Brain microvascular endothelial cell (primary cell): Measurements from ENCODE around the gene PAIP2.

Source experiments
- DNase-seq: peaks from one replicate; pipeline ENCODE4 v3.0.0-alpha.2; 2020
- H3K27ac ChIP-seq: fragments of 250-450 bp; sonication (Bioruptor Pico); 2 replicates; pipeline ENCODE4 v1.5.1; 2020; ENCODE audit warnings: mild to moderate bottlenecking, moderate library complexity
- H3K27me3 ChIP-seq: fragments of 250-450 bp; sonication (Bioruptor Pico); replicated peaks from 2 replicates; pipeline ENCODE4 v1.5.1; 2020; ENCODE audit warnings: mild to moderate bottlenecking
- H3K36me3 ChIP-seq: fragments of 250-450 bp; sonication (Bioruptor Pico); replicated peaks from 2 replicates; pipeline ENCODE4 v1.5.1; 2020; ENCODE audit warnings: mild to moderate bottlenecking
- H3K4me3 ChIP-seq: 2 replicates; pipeline ENCODE4 v1.5.1; 2011; ENCODE audit warnings: low read depth, mild to moderate bottlenecking, control low read depth, low read length, moderate library complexity
- CTCF ChIP-seq: IDR thresholded peaks from 2 replicates; pipeline ENCODE4 v1.5.1; 2011; ENCODE audit warnings: low read depth, mild to moderate bottlenecking, moderate library complexity, low read length, control low read depth, inconsistent platforms; ENCODE audit errors: missing control alignments
- in situ Hi-C: cut with HindIII; loops from 2 replicates; pipeline ENCODE4 v1.10.0; 2017; ENCODE audit warnings: low sequenced_read_pairs, low pct_ligation_motif_present

Gene PAIP2

GRCh38 chr5:139295346-139296057 is 46.2 kb upstream of the PAIP2 start:
- H3K27ac ChIP-seq: peak overlapping the region; percentile 96
- H3K4me3 ChIP-seq: peak overlapping the region; percentile 94
- H3K36me3 ChIP-seq: peaks cover 2% of the 10 kb centered on the region
- in situ Hi-C loops: no loop called here
- no peaks in the 10 kb centered on the region for H3K27me3 ChIP-seq
- no peak for TF ChIP-seq CTCF
- no peak for DNase-seq

- H3K27ac ChIP-seq: no peak overlapping the region
- peaks cover 2% of the 10 kb centered on the region for H3K36me3 ChIP-seq
- TF ChIP-seq CTCF: no peak
- no peak overlapping the region for H3K4me3 ChIP-seq
- in situ Hi-C loops: no loop called here
- no peak for DNase-seq
- no peaks in the 10 kb centered on the region for H3K27me3 ChIP-seq
Measured at GRCh38 chr5:139296198-139296597, 45.5 kb upstream of the PAIP2 start.

- no peak for DNase-seq
- Histone ChIP-seq H3K36me3 (peaks cover 2% of the 10 kb centered on the region), H3K4me3 (no peak overlapping the region), H3K27me3 (no peaks in the 10 kb centered on the region), H3K27ac (no peak overlapping the region)
- no peak for TF ChIP-seq CTCF
- in situ Hi-C loops: no loop called here
Measured at GRCh38 chr5:139296862-139297326, 44.8 kb upstream of the PAIP2 start.

GRCh38 chr5:139297439-139298133 is 44.1 kb upstream of the PAIP2 start:
- H3K27me3 ChIP-seq: no peaks in the 10 kb centered on the region
- in situ Hi-C loops: no loop called here

GRCh38 chr5:139298242-139298641 is 43.4 kb upstream of the PAIP2 start:
- TF ChIP-seq CTCF: no peak
- no peak overlapping the region for H3K27ac ChIP-seq
- no peak overlapping the region for H3K4me3 ChIP-seq
- H3K27me3 ChIP-seq: no peaks in the 10 kb centered on the region
- H3K36me3 ChIP-seq: peaks cover 2% of the 10 kb centered on the region
- in situ Hi-C loops: no loop called here
- no peak for DNase-seq

More at GRCh38 chr5:139297439-139298133, 44.1 kb upstream of the PAIP2 start:
- TF ChIP-seq CTCF: no peak
- no peak overlapping the region for H3K27ac ChIP-seq
- no peak for DNase-seq
- peaks cover 2% of the 10 kb centered on the region for H3K36me3 ChIP-seq
- no peak overlapping the region for H3K4me3 ChIP-seq
